Kidney epithelial cell (primary cell): ENCODE results near the gene OTULINL. TPM values are rescaled to one million over a fixed set of nuclear protein-coding genes. Genes with fewer than 3 reads are reported as not detected.

ENCODE experiments used
- DNase-seq: peaks from one replicate; pipeline ENCODE4 v3.0.0-alpha.2; 2010; ENCODE audit warnings: low read depth
- H3K27me3 ChIP-seq: 2 replicates; pipeline ENCODE4 v1.6.0; 2011; ENCODE audit warnings: low read length; ENCODE audit not compliant: control insufficient read depth, insufficient read depth
- H3K36me3 ChIP-seq: 2 replicates; pipeline ENCODE4 v1.5.1; 2011; ENCODE audit warnings: low read length; ENCODE audit not compliant: control insufficient read depth, insufficient read depth
- H3K4me3 ChIP-seq: 2 replicates; pipeline ENCODE4 v1.5.1; 2011; ENCODE audit warnings: low read depth, mild to moderate bottlenecking, control low read depth, low read length
- total RNA-seq: library from RNA; depleted of rRNA; stranded (reverse); fragments of >200 nt; gene quantifications from 2 replicates; pipeline ENCODE4 v1.2.3, GENCODE V29; 2015
- TF ChIP-seq, protein P1 (sequence below): IDR thresholded peaks from 2 replicates; pipeline ENCODE4 v1.5.1; 2011; ENCODE audit warnings: mild to moderate bottlenecking, moderate library complexity, low read length, control low read depth, inconsistent platforms; ENCODE audit not compliant: insufficient read depth, poor library complexity, severe bottlenecking

Gene OTULINL
- total RNA-seq, 1 donor from 2014 or later: 1.8 TPM

DNA sequence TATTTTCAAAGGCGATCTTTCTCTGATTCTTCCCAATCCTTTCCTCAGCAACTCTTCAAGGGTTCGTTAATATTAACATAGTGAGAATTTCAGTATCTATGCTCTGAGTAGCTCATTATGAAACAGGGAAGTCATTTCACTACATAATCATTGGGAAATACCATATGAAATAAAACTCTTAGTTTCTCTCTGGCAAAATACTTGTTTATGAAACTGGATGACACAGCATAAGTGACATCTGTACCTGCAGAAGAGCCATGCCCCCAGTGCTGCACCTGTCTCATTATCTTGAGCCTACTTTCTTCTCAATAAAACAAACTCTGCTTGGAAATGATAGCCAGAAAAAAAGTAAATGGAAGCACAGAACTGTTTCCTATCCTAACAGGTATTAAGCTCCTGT lies 49.1 kb downstream of the OTULINL start:
- DNase-seq: no peak
- H3K36me3 ChIP-seq: no peaks in the 10 kb centered on the region
- no peaks in the 10 kb centered on the region for H3K27me3 ChIP-seq
- TF ChIP-seq, protein P1, sequence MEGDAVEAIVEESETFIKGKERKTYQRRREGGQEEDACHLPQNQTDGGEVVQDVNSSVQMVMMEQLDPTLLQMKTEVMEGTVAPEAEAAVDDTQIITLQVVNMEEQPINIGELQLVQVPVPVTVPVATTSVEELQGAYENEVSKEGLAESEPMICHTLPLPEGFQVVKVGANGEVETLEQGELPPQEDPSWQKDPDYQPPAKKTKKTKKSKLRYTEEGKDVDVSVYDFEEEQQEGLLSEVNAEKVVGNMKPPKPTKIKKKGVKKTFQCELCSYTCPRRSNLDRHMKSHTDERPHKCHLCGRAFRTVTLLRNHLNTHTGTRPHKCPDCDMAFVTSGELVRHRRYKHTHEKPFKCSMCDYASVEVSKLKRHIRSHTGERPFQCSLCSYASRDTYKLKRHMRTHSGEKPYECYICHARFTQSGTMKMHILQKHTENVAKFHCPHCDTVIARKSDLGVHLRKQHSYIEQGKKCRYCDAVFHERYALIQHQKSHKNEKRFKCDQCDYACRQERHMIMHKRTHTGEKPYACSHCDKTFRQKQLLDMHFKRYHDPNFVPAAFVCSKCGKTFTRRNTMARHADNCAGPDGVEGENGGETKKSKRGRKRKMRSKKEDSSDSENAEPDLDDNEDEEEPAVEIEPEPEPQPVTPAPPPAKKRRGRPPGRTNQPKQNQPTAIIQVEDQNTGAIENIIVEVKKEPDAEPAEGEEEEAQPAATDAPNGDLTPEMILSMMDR: no peak
- H3K4me3 ChIP-seq: no peak overlapping the region

DNA sequence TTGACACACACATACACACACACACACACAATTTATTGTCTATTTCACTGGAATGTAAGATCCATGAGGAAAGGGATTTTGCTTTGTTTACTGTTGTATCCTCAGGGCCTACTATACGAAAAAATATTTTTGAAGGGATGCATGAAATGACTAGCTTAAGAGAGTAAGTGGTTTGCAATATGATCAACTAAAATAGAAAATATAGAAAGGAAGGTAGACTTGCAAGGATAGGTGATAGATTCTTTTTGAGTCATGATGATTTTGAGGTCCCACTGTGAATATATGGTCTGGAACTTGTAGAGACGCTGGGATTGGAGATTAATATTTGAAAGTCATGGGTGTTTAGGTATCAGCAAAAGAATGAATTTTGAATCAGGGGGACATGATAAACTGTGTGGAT lies 54.1 kb downstream of the OTULINL start:
- no peaks in the 10 kb centered on the region for H3K27me3 ChIP-seq
- H3K36me3 ChIP-seq: no peaks in the 10 kb centered on the region
- no peak for DNase-seq
- TF ChIP-seq, protein P1: no peak
- no peak overlapping the region for H3K4me3 ChIP-seq

GRCh38 chr5:14640765-14641164 lies 59.2 kb downstream of the OTULINL start:
- no peaks in the 10 kb centered on the region for H3K27me3 ChIP-seq

DNA sequence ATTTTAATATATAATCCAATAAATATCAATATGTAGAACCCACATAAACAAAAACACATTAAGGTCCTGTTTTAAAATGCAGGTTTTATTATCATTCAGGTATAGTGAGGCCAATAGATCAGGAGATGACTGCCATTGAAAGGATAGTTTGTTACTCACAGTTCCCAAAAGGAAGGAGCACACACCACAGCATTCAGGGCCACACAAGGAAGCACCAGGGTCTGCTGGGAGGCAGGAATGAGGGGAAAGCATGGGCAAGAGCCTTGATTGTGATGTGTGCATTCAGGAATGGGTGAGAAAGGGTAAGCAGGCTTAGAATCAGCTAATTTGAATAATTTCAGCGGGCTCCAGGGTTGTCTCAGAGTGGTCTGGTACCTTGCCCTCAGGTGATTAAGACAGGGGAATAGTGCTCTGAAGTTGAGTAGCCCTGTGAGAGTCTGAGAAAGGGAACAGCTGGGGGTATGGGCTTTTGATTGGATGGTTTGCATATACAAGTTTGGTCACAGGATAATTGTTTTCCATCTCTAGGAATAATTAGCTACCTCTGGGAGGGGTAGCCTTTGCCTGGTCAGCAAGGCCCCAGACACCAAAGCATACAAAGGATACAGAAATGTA lies 63.1 kb downstream of the OTULINL start:
- DNase-seq: no peak
- H3K36me3 ChIP-seq: no peaks in the 10 kb centered on the region
- no peak overlapping the region for H3K4me3 ChIP-seq
- TF ChIP-seq, protein P1: no peak
- peaks cover 6% of the 10 kb centered on the region for H3K27me3 ChIP-seq

More at GRCh38 chr5:14640765-14641164, 59.2 kb downstream of the OTULINL start:
- TF ChIP-seq, protein P1: no peak
- no peaks in the 10 kb centered on the region for H3K36me3 ChIP-seq
- DNase-seq: no peak
- H3K4me3 ChIP-seq: no peak overlapping the region

- no peak for DNase-seq
- TF ChIP-seq, protein P1: no peak
- H3K36me3 ChIP-seq: no peaks in the 10 kb centered on the region
These were observed 68.5 kb downstream of the OTULINL start for GRCh38 chr5:14650052-14650451.

GRCh38 chr5:14655146-14655741 lies 73.7 kb downstream of the OTULINL start:
- no peak for DNase-seq
- Histone ChIP-seq H3K27me3 (no peaks in the 10 kb centered on the region), H3K36me3 (no peaks in the 10 kb centered on the region), H3K4me3 (no peak overlapping the region)
- TF ChIP-seq, protein P1: no peak

More at GRCh38 chr5:14650052-14650451, 68.5 kb downstream of the OTULINL start:
- no peak overlapping the region for H3K4me3 ChIP-seq
- peaks cover 6% of the 10 kb centered on the region for H3K27me3 ChIP-seq
